Measurements from ENCODE around the gene PDE11A. TPM values are rescaled to one million over a fixed set of nuclear protein-coding genes. Genes with fewer than 3 reads are reported as not detected.

PDE11A gene
- total and polyA plus RNA-seq, 2 of the 13 experiments (the other 11 are each of a cell fraction or from before 2014, with no cell fraction given): 1.2 to 1.7 TPM

DNA sequence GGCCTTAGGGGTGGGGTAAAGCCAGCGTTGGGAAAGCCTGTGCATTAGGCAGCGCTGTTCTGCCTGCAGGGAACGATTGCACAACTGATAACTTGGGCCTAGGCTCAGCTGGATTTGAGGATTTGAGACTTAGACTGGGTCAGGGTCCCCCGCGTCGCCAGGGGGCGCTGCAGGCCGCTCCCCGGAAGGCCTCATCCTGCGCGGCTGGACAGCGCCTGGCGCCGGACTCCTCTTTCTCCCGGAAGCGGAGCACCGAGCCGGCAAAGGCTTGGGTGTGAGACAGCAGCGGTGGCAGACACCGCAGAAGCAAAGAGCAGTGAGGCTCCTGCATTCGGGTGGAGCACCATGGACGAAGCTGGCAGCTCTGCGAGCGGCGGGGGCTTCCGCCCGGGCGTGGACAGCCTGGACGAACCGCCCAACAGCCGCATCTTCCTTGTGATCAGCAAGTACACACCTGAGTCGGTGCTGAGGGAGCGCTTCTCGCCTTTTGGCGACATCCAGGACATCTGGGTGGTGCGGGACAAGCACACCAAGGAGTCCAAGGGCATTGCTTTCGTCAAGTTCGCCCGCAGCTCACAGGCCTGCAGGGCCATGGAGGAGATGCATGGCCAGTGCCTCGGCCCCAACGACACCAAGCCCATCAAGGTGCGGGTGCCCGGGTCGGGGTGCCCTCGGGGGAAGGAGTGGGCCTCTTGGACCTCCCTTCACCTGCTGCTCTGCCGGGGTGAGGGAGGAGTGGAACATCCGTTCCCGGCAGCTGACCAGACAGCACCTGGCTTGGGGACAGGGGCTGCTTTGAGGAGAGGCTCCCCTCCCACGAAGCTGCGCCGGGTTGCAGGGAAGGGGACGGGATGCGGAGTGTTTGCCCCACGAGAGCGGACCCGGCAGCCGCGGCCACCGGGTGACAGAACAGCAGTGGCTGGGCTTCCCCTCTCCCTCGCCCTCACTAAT lies 39.9 kb upstream of the PDE11A start, which contains the start of gene RBM45 (continued):
- no peak for TF ChIP-seq ZNF326 (CRISPR knock-in tag; IDR thresholded peaks at IDR 0.05; ENCODE audit: borderline replicate concordance)
- TF ChIP-seq KDM5B (CRISPR knock-in tag; IDR thresholded peaks at IDR 0.05; ENCODE audit: borderline replicate concordance): peak; percentile 96
- peak; percentile 98 for TF ChIP-seq POLR2G (IDR thresholded peaks at IDR 0.05; ENCODE audit: low read depth, low read length)
- no peak for TF ChIP-seq MED8 (CRISPR knock-in tag; IDR thresholded peaks at IDR 0.05; ENCODE audit: insufficient replicate concordance)
- peak; percentile 95 for TF ChIP-seq CBFB (CRISPR knock-in tag; IDR thresholded peaks at IDR 0.05)
- TF ChIP-seq, protein P1, sequence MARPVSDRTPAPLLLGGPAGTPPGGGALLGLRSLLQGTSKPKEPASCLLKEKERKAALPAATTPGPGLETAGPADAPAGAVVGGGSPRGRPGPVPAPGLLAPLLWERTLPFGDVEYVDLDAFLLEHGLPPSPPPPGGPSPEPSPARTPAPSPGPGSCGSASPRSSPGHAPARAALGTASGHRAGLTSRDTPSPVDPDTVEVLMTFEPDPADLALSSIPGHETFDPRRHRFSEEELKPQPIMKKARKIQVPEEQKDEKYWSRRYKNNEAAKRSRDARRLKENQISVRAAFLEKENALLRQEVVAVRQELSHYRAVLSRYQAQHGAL (CRISPR knock-in tag; IDR thresholded peaks at IDR 0.05; ENCODE audit: not compliant biosample characterization): no peak
- TF ChIP-seq ATM (IDR thresholded peaks at IDR 0.05; ENCODE audit: borderline replicate concordance): no peak
- TF ChIP-seq FOSL1 (CRISPR knock-in tag; IDR thresholded peaks at IDR 0.05; ENCODE audit: borderline replicate concordance): no peak; the same call in 1 of the 2 replicates
- TF ChIP-seq ZNF724P (CRISPR knock-in tag; IDR thresholded peaks at IDR 0.05; ENCODE audit: borderline replicate concordance): peak; percentile 85; the same call in 1 of the 2 replicates
- TF ChIP-seq KLF15 (CRISPR knock-in tag; IDR thresholded peaks at IDR 0.05; ENCODE audit: borderline replicate concordance): no peak; the same call in 1 of the 2 replicates
- TF ChIP-seq ZNF607 (CRISPR knock-in tag; IDR thresholded peaks at IDR 0.05; ENCODE audit: borderline replicate concordance): peak; percentile 94; the same call in 1 of the 2 replicates
- peak; percentile 39; the same call in 1 of the 2 replicates for TF ChIP-seq RARA (CRISPR knock-in tag; IDR thresholded peaks at IDR 0.05)
- peak; percentile 74 for TF ChIP-seq NR2C2 (CRISPR knock-in tag; IDR thresholded peaks at IDR 0.05; ENCODE audit: borderline replicate concordance)
- TF ChIP-seq, protein P2, sequence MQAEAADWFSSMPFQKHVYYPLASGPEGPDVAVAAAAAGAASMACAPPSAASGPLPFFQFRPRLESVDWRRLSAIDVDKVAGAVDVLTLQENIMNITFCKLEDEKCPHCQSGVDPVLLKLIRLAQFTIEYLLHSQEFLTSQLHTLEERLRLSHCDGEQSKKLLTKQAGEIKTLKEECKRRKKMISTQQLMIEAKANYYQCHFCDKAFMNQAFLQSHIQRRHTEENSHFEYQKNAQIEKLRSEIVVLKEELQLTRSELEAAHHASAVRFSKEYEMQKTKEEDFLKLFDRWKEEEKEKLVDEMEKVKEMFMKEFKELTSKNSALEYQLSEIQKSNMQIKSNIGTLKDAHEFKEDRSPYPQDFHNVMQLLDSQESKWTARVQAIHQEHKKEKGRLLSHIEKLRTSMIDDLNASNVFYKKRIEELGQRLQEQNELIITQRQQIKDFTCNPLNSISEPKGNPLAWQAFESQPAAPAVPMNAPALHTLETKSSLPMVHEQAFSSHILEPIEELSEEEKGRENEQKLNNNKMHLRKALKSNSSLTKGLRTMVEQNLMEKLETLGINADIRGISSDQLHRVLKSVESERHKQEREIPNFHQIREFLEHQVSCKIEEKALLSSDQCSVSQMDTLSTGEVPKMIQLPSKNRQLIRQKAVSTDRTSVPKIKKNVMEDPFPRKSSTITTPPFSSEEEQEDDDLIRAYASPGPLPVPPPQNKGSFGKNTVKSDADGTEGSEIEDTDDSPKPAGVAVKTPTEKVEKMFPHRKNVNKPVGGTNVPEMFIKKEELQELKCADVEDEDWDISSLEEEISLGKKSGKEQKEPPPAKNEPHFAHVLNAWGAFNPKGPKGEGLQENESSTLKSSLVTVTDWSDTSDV (CRISPR knock-in tag; IDR thresholded peaks at IDR 0.05): peak; percentile 96; the same call in 1 of the 2 replicates
- TF ChIP-seq ZNF264 (CRISPR knock-in tag; IDR thresholded peaks at IDR 0.05): no peak; the same call in 1 of the 2 replicates
- peak; percentile 100 for TF ChIP-seq ZNF350 (CRISPR knock-in tag; IDR thresholded peaks at IDR 0.05; ENCODE audit: borderline replicate concordance, low read depth)
- TF ChIP-seq ZNF224 (CRISPR knock-in tag; IDR thresholded peaks at IDR 0.05): peak; percentile 99
- peak; percentile 58 for TF ChIP-seq TEAD3 (CRISPR knock-in tag; optimal IDR thresholded peaks at IDR 0.05; ENCODE audit: borderline replicate concordance)
- TF ChIP-seq, protein P3, sequence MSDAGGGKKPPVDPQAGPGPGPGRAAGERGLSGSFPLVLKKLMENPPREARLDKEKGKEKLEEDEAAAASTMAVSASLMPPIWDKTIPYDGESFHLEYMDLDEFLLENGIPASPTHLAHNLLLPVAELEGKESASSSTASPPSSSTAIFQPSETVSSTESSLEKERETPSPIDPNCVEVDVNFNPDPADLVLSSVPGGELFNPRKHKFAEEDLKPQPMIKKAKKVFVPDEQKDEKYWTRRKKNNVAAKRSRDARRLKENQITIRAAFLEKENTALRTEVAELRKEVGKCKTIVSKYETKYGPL (CRISPR knock-in tag; IDR thresholded peaks at IDR 0.05): 0 out of 2 replicates have a peak, but pooled peaks have one; percentile 89
- TF ChIP-seq CCDC6 (CRISPR knock-in tag; IDR thresholded peaks at IDR 0.05): peak; percentile 96
- no peak for TF ChIP-seq ATF7 (IDR thresholded peaks at IDR 0.05)
- peak; percentile 84 for TF ChIP-seq ATF7 (CRISPR knock-in tag; IDR thresholded peaks at IDR 0.05)
- no peak for TF ChIP-seq SCMH1 (CRISPR knock-in tag; IDR thresholded peaks at IDR 0.05; ENCODE audit: borderline replicate concordance)
- no peak; the same call in 1 of the 2 replicates for TF ChIP-seq NFYC (CRISPR knock-in tag; IDR thresholded peaks at IDR 0.05)
